ENCODE data around the gene TSHZ1.

TSHZ1 gene

GRCh38 chr18:75246721-75247610, 36.4 kb downstream of the TSHZ1 start:
- peak; percentile 41 for DNase-seq (ENCODE audit: low read depth, low spot score)

- peak; percentile 70 for DNase-seq (ENCODE audit: low read depth, low spot score)
Observed at GRCh38 chr18:75247611-75248421, 37.2 kb downstream of the TSHZ1 start.

- DNase-seq (ENCODE audit: low read depth, low spot score) = peak; percentile 16
Observed at GRCh38 chr18:75248426-75249174, 38.0 kb downstream of the TSHZ1 start.

- DNase-seq (ENCODE audit: low read depth, low spot score) = no peak
Observed at GRCh38 chr18:75249175-75249518, 38.5 kb downstream of the TSHZ1 start.

- no peak for DNase-seq (ENCODE audit: low read depth, low spot score)
Observed at GRCh38 chr18:75249672-75250470, 39.3 kb downstream of the TSHZ1 start.

GRCh38 chr18:75250471-75250821, 39.8 kb downstream of the TSHZ1 start:
- DNase-seq (ENCODE audit: low read depth, low spot score) = no peak

GRCh38 chr18:75251466-75251865, 40.9 kb downstream of the TSHZ1 start:
- DNase-seq (ENCODE audit: low read depth, low spot score) = no peak

GRCh38 chr18:75252136-75252535, 41.5 kb downstream of the TSHZ1 start:
- no peak for DNase-seq (ENCODE audit: low read depth, low spot score)

GRCh38 chr18:75253043-75253442, 42.4 kb downstream of the TSHZ1 start:
- DNase-seq (ENCODE audit: low read depth, low spot score) = no peak

- DNase-seq (ENCODE audit: low read depth, low spot score) = no peak
Observed at GRCh38 chr18:75253784-75254183, 43.2 kb downstream of the TSHZ1 start.

GRCh38 chr18:75255094-75255493, 44.5 kb downstream of the TSHZ1 start:
- DNase-seq (ENCODE audit: low read depth, low spot score) = no peak

- no peak for DNase-seq (ENCODE audit: low read depth, low spot score)
Observed at GRCh38 chr18:75256376-75256775, 45.8 kb downstream of the TSHZ1 start.

- DNase-seq (ENCODE audit: low read depth, low spot score) = no peak
Observed at GRCh38 chr18:75257605-75258004, 47.0 kb downstream of the TSHZ1 start.

GRCh38 chr18:75261430-75262223, 51.0 kb downstream of the TSHZ1 start:
- DNase-seq (ENCODE audit: low read depth, low spot score) = no peak

GRCh38 chr18:75262511-75262910, 51.9 kb downstream of the TSHZ1 start:
- no peak for DNase-seq (ENCODE audit: low read depth, low spot score)

- DNase-seq (ENCODE audit: low read depth, low spot score) = no peak
Observed at GRCh38 chr18:75264195-75264594, 53.6 kb downstream of the TSHZ1 start.

GRCh38 chr18:75264926-75265597, 54.5 kb downstream of the TSHZ1 start:
- no peak for DNase-seq (ENCODE audit: low read depth, low spot score)

GRCh38 chr18:75265872-75266271, 55.3 kb downstream of the TSHZ1 start:
- DNase-seq (ENCODE audit: low read depth, low spot score) = no peak

- DNase-seq (ENCODE audit: low read depth, low spot score) = no peak
Observed at GRCh38 chr18:75267643-75268363, 57.2 kb downstream of the TSHZ1 start.

GRCh38 chr18:75268364-75268646, 57.7 kb downstream of the TSHZ1 start:
- DNase-seq (ENCODE audit: low read depth, low spot score) = peak; percentile 9
